K562 (cell line): ENCODE data around the gene LPGAT1. TPM values are rescaled to one million over a fixed set of nuclear protein-coding genes. Genes with fewer than 3 reads are reported as not detected.

Experiments used
- CTBP1 ChIP-seq: fragments of 450-650 bp; IDR thresholded peaks from 2 replicates; pipeline ENCODE4 v1.6.1; 2016; ENCODE audit warnings: borderline replicate concordance
- MGA ChIP-seq: fragments of 450-650 bp; IDR thresholded peaks from 2 replicates; pipeline ENCODE4 v1.6.1; 2016; ENCODE audit warnings: mild to moderate bottlenecking, moderate library complexity
- NR2C1 ChIP-seq, 2 experiments: fragments of 450-650 bp; IDR thresholded peaks; 2 replicates each; pipeline ENCODE4 v1.6.1; 2017; ENCODE audit warnings: mild to moderate bottlenecking in 2 of 2, antibody characterized with exemption in 1 of 2, inconsistent platforms in 1 of 2, missing compliant biosample characterization in 1 of 2, missing genetic modification characterization in 1 of 2
- SOX6 ChIP-seq: fragments of 450-650 bp; IDR thresholded peaks from 2 replicates; pipeline ENCODE4 v1.6.1; 2014; ENCODE audit warnings: mild to moderate bottlenecking
- THRA ChIP-seq: fragments of 450-650 bp; IDR thresholded peaks from 2 replicates; pipeline ENCODE4 v1.6.1; 2017; ENCODE audit warnings: mild to moderate bottlenecking, moderate library complexity
- ZNF668 ChIP-seq: fragments of 250-450 bp; sonication (Bioruptor Pico); IDR thresholded peaks from 2 replicates; pipeline ENCODE4 v1.8.0; 2022; ENCODE audit warnings: mild to moderate bottlenecking, inconsistent platforms
- polyA plus RNA-seq, 8 experiments: library from polyadenylated mRNA; depleted of rRNA in 4 of 8; stranded (reverse) in 5 of 8; unstranded in 3 of 8; fragments of >200 nt; fragmentation: Nextera tagmentation in 2 of 8; fragmentation: Illumina TruSeq in 1 of 8; extraction: Ambion mirVana in 2 of 8; extraction: Trizol in 1 of 8; gene quantifications; 2 replicates each; pipeline versions ENCODE4 v1.2.1 to v1.2.3, GENCODE V29; 2011 to 2014; ENCODE audit warnings: inconsistent platforms in 1 of 8, missing spikeins in 1 of 8
- total RNA-seq, 7 experiments: library from RNA; depleted of rRNA in 6 of 7; stranded (reverse); fragments of >200 nt in 6 of 7; fragmentation: Illumina TruSeq in 2 of 7; extraction: Trizol in 2 of 7; gene quantifications; 2 replicates each; pipeline versions ENCODE4 v1.2.1 to v1.2.3, GENCODE V29; 2011 to 2021; ENCODE audit warnings: low replicate concordance in 1 of 7
- TF ChIP-seq, protein P1 (sequence below): fragments of 250-450 bp; sonication (Bioruptor Pico); IDR thresholded peaks from 2 replicates; pipeline ENCODE4 v1.4.0; 2020; ENCODE audit warnings: mild to moderate bottlenecking, moderate library complexity

LPGAT1 gene
- total and polyA plus RNA-seq, 9 of the 15 experiments (the other 6 are each of a cell fraction or from before 2014, with no cell fraction given): 5.7 to 31.4 (median 16.3) TPM

DNA sequence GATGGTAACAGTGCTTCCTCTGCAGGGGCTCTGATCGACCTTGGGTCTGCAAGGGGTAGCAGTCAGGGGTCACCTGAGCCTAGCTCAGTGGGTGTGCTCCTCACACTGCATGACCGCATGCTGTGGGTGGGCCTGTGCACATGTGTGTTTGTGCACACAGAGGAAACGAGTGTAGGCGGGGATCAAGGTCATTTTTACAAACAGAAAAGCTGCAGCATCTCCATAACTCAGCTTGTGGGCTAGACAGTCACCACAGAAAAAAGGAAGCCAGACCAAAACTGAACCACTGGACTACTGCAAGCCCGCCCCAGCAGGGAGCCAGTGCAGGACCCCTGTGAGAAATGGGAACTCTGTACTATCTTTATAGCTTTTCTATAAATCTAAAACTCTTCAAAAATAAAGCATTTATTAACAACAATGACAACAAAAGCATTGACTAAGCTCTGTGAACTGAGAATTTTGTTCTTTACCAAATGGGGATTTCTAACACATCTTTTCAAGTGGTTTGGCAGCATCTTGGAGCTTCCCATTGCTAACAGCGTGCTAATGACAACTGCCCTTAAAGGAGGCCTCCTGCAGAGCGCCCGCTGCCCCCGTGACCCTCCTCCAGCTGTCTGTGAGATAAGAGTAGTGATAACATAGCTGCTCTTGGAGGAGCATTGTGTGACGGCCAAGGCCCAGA is 135.3 kb downstream of the LPGAT1 start (continued):
- TF ChIP-seq MGA: peak; percentile 30; the same call in 1 of the 2 replicates
- TF ChIP-seq THRA: no peak
- peak; percentile 69 for TF ChIP-seq SOX6
- TF ChIP-seq, protein P1, sequence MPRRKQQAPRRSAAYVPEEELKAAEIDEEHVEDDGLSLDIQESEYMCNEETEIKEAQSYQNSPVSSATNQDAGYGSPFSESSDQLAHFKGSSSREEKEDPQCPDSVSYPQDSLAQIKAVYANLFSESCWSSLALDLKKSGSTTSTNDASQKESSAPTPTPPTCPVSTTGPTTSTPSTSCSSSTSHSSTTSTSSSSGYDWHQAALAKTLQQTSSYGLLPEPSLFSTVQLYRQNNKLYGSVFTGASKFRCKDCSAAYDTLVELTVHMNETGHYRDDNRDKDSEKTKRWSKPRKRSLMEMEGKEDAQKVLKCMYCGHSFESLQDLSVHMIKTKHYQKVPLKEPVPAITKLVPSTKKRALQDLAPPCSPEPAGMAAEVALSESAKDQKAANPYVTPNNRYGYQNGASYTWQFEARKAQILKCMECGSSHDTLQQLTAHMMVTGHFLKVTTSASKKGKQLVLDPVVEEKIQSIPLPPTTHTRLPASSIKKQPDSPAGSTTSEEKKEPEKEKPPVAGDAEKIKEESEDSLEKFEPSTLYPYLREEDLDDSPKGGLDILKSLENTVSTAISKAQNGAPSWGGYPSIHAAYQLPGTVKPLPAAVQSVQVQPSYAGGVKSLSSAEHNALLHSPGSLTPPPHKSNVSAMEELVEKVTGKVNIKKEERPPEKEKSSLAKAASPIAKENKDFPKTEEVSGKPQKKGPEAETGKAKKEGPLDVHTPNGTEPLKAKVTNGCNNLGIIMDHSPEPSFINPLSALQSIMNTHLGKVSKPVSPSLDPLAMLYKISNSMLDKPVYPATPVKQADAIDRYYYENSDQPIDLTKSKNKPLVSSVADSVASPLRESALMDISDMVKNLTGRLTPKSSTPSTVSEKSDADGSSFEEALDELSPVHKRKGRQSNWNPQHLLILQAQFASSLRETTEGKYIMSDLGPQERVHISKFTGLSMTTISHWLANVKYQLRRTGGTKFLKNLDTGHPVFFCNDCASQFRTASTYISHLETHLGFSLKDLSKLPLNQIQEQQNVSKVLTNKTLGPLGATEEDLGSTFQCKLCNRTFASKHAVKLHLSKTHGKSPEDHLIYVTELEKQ (CRISPR knock-in tag): no peak
- peak; percentile 62; the same call in 1 of the 2 replicates for TF ChIP-seq NR2C1 (IDR thresholded peaks at IDR 0.05)
- TF ChIP-seq NR2C1 (tag; IDR thresholded peaks at IDR 0.05): peak; percentile 76
- TF ChIP-seq CTBP1: peak; percentile 69; the same call in 1 of the 2 replicates
- no peak for TF ChIP-seq ZNF668
